B cell (primary cell): ENCODE results near the gene IL1RAPL1.

Experiments
- EZH2 ChIP-seq: IDR thresholded peaks from 2 replicates; pipeline ENCODE4 v1.6.1; 2012; ENCODE audit warnings: borderline replicate concordance, low read depth, mild to moderate bottlenecking, moderate library complexity, low read length; ENCODE audit not compliant: insufficient read depth, poor library complexity, severe bottlenecking
- TF ChIP-seq, protein P1 (sequence below): fragments of 200-600 bp; IDR thresholded peaks from one replicate; pipeline ENCODE4 v1.8.0; 2022; ENCODE audit warnings: antibody characterized with exemption, mild to moderate bottlenecking

DNA sequence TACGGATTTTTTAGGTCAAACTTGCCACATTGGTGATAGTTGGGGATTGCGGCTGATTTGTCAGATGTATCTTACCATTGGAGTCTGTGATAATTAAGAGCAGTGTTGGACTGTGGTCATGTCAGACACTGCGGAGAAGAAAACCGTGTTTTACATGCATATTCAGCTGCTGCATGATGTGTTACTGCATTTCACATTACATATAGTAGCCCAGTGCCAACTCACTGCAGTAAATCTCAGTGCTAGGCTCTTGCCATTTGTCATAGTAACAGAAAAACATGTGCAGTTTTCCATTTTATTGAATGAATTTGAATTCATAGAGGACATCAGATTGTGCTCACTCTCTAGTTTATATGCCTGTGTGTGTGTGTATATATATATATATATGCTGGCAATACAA lies 543.7 kb downstream of the IL1RAPL1 start:
- TF ChIP-seq, protein P1, sequence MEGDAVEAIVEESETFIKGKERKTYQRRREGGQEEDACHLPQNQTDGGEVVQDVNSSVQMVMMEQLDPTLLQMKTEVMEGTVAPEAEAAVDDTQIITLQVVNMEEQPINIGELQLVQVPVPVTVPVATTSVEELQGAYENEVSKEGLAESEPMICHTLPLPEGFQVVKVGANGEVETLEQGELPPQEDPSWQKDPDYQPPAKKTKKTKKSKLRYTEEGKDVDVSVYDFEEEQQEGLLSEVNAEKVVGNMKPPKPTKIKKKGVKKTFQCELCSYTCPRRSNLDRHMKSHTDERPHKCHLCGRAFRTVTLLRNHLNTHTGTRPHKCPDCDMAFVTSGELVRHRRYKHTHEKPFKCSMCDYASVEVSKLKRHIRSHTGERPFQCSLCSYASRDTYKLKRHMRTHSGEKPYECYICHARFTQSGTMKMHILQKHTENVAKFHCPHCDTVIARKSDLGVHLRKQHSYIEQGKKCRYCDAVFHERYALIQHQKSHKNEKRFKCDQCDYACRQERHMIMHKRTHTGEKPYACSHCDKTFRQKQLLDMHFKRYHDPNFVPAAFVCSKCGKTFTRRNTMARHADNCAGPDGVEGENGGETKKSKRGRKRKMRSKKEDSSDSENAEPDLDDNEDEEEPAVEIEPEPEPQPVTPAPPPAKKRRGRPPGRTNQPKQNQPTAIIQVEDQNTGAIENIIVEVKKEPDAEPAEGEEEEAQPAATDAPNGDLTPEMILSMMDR: no peak
- TF ChIP-seq EZH2: no peak
